GM20000 (cell line): ENCODE data around the gene STUB1.

ENCODE experiments used
- DNase-seq: peaks from one replicate; pipeline ENCODE4 v3.0.0; 2012; ENCODE audit warnings: low spot score
- CTCF ChIP-seq: IDR thresholded peaks from 2 replicates; pipeline ENCODE4 v1.5.1; 2012; ENCODE audit warnings: mild to moderate bottlenecking, control low read depth; ENCODE audit errors: extremely low read depth, missing control alignments

Gene STUB1

GRCh38 chr16:667780-668518 lies 12.3 kb upstream of the STUB1 start, which contains the start of gene RHOT2:
Gene RHOT2 (plus strand): TSS chr16:668132. CDS start chr16:668200, 68 bp downstream.
- TF ChIP-seq CTCF = peak; percentile 100
- peak; percentile 97 for DNase-seq

GRCh38 chr16:668519-669171 lies 11.6 kb upstream of the STUB1 start:
- DNase-seq = no peak
- TF ChIP-seq CTCF = no peak

- TF ChIP-seq CTCF = no peak
Measured at GRCh38 chr16:669666-670065, 10.5 kb upstream of the STUB1 start.

GRCh38 chr16:670485-671352 lies 9.5 kb upstream of the STUB1 start:
- no peak for TF ChIP-seq CTCF
- DNase-seq = no peak

More at GRCh38 chr16:669666-670065, 10.5 kb upstream of the STUB1 start:
- no peak for DNase-seq

- DNase-seq = no peak
- no peak for TF ChIP-seq CTCF
Measured at GRCh38 chr16:671353-672131, 8.7 kb upstream of the STUB1 start.

- no peak for TF ChIP-seq CTCF
- DNase-seq = no peak
Measured at GRCh38 chr16:672371-672770, 7.8 kb upstream of the STUB1 start.
